ENCODE data around the gene TIMMDC1. TPM values are rescaled to one million over a fixed set of nuclear protein-coding genes. Genes with fewer than 3 reads are reported as not detected.

The TIMMDC1 gene
- total RNA-seq, 1 donor from 2014 or later, result 114 TPM

GRCh38 chr3:119538772-119539171 is 40.4 kb downstream of the TIMMDC1 start:
- no peak for TF ChIP-seq CTCF (conservative IDR thresholded peaks at IDR 0.05)
- H3K36me3 Mint-ChIP-seq, result no peaks in the 10 kb centered on the region
- peaks cover 5% of the 10 kb centered on the region for H3K9me3 Mint-ChIP-seq
- peaks cover 4% of the 10 kb centered on the region for H3K27me3 Mint-ChIP-seq
- no peak overlapping the region for H3K27ac Mint-ChIP-seq
- no peak for DNase-seq (ENCODE audit: extremely low spot score, unreplicated experiment)
- peaks cover 3% of the 10 kb centered on the region for H3K4me1 Mint-ChIP-seq (ENCODE audit: unreplicated experiment)
- no peak overlapping the region for H3K4me3 Mint-ChIP-seq

GRCh38 chr3:119541547-119541946 is 43.2 kb downstream of the TIMMDC1 start:
- H3K27ac Mint-ChIP-seq, result no peak overlapping the region
- H3K4me1 Mint-ChIP-seq (ENCODE audit: unreplicated experiment), result peaks cover 3% of the 10 kb centered on the region
- peaks cover 4% of the 10 kb centered on the region for H3K27me3 Mint-ChIP-seq
- DNase-seq (ENCODE audit: extremely low spot score, unreplicated experiment), result no peak
- no peaks in the 10 kb centered on the region for H3K36me3 Mint-ChIP-seq
- no peak overlapping the region for H3K4me3 Mint-ChIP-seq
- TF ChIP-seq CTCF (conservative IDR thresholded peaks at IDR 0.05), result no peak
- peaks cover 5% of the 10 kb centered on the region for H3K9me3 Mint-ChIP-seq

GRCh38 chr3:119542168-119542767 is 43.9 kb downstream of the TIMMDC1 start:
- Mint-ChIP-seq H3K27ac (no peak overlapping the region), H3K27me3 (peaks cover 4% of the 10 kb centered on the region), H3K9me3 (peaks cover 5% of the 10 kb centered on the region), H3K4me1 (ENCODE audit: unreplicated experiment) (peaks cover 3% of the 10 kb centered on the region), H3K36me3 (no peaks in the 10 kb centered on the region), H3K4me3 (no peak overlapping the region)
- no peak for TF ChIP-seq CTCF (conservative IDR thresholded peaks at IDR 0.05)
- DNase-seq (ENCODE audit: extremely low spot score, unreplicated experiment), result no peak

GRCh38 chr3:119543147-119543546 is 44.8 kb downstream of the TIMMDC1 start:
- peaks cover 3% of the 10 kb centered on the region for H3K4me1 Mint-ChIP-seq (ENCODE audit: unreplicated experiment)
- H3K36me3 Mint-ChIP-seq, result no peaks in the 10 kb centered on the region
- peak; percentile 51 for TF ChIP-seq CTCF (conservative IDR thresholded peaks at IDR 0.05)

GRCh38 chr3:119547227-119547626 is 48.9 kb downstream of the TIMMDC1 start:
- no peak for DNase-seq (ENCODE audit: extremely low spot score, unreplicated experiment)
- H3K36me3 Mint-ChIP-seq, result no peaks in the 10 kb centered on the region
- H3K9me3 Mint-ChIP-seq, result peaks cover 5% of the 10 kb centered on the region
- H3K27ac Mint-ChIP-seq, result no peak overlapping the region
- TF ChIP-seq CTCF (conservative IDR thresholded peaks at IDR 0.05), result no peak
- H3K4me3 Mint-ChIP-seq, result no peak overlapping the region
- H3K27me3 Mint-ChIP-seq, result peaks cover 4% of the 10 kb centered on the region
- H3K4me1 Mint-ChIP-seq (ENCODE audit: unreplicated experiment), result peaks cover 3% of the 10 kb centered on the region

More at GRCh38 chr3:119543147-119543546, 44.8 kb downstream of the TIMMDC1 start:
- no peak for DNase-seq (ENCODE audit: extremely low spot score, unreplicated experiment)
- Mint-ChIP-seq H3K9me3 (peaks cover 5% of the 10 kb centered on the region), H3K27ac (no peak overlapping the region), H3K27me3 (peaks cover 4% of the 10 kb centered on the region), H3K4me3 (no peak overlapping the region)

Measured in type B pancreatic cell (in vitro differentiated cells).